Measurements from ENCODE around the gene ADCY2.

- TF ChIP-seq ZMYM2 (CRISPR knock-in tag; IDR thresholded peaks at IDR 0.05) (no peak), PTBP1 (IDR thresholded peaks at IDR 0.05; ENCODE audit: low read depth, low read length, poor library complexity, severe bottlenecking) (no peak), PCBP2 (optimal IDR thresholded peaks at IDR 0.05; ENCODE audit: low read depth, low read length, poor library complexity, severe bottlenecking) (no peak), HDAC2 (CRISPR knock-in tag; IDR thresholded peaks at IDR 0.05) (no peak), SALL2 (CRISPR knock-in tag; IDR thresholded peaks at IDR 0.05) (no peak), CCAR2 (optimal IDR thresholded peaks at IDR 0.05; ENCODE audit: low read depth, low read length) (no peak), ZSCAN20 (CRISPR knock-in tag; IDR thresholded peaks at IDR 0.05; ENCODE audit: borderline replicate concordance) (no peak), RERE (CRISPR knock-in tag; IDR thresholded peaks at IDR 0.05; ENCODE audit: low read depth) (no peak), NFE2L2 (IDR thresholded peaks at IDR 0.05; ENCODE audit: low read length) (no peak), ZBTB49 (CRISPR knock-in tag; IDR thresholded peaks at IDR 0.05; ENCODE audit: borderline replicate concordance) (no peak)
Observed at GRCh38 chr5:7348168-7348854, 47.6 kb upstream of the ADCY2 start.
